ENCODE results near the gene PTGFRN. TPM values are rescaled to one million over a fixed set of nuclear protein-coding genes. Genes with fewer than 3 reads are reported as not detected.

Gene PTGFRN
- total and polyA plus RNA-seq, 2 experiments from 2014 or later, result 16.6 to 31.0 TPM

DNA sequence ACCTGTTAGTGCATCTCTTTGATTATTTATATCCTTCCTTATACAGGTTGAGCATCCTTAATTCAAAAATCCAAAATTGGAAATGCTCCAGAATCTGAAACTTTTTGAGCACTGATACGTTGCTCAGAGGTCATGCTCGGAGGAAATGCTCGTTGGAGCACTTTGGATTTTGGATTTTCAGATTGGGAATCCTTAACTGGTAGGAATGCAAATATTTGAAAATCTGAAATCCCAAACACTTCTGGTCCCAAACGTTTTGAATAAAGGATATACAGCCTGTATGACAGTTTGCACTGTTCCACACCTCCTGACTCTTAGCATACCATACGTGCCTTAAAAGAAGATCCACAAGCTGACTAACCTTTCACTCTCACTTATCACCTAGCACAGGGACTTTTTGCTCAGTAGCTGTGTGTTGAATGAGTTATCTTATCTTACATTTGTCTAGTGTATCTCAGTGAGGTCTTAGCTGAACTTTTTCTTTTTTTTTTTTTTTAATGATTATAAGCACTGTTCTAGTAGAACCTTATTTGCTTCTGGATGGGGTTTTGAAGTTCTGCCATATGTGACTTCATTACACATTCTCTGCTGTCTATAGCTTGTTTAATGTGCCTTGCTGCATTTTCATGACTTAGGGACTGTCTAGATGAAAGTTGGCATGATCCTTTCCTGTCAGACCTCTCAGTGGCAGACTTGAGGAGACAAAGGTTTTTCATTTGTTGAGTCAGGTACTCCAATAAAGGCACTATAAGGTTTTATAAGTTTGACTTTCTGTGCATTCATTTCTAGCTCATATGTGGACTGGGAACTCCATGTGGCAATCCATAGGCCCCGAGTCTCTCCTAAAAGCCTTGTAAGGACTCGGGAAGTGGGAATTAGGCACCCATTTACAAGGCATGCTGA lies 21.6 kb downstream of the PTGFRN start:
- Histone ChIP-seq H3K79me2 (peaks cover 15% of the 10 kb centered on the region), H3K9me3 (ENCODE audit: low read depth) (no peaks in the 10 kb centered on the region), H3K27ac (no peak overlapping the region), H3K4me2 (no peak overlapping the region), H3K36me3 (replicated peaks; ENCODE audit: insufficient read depth, low read depth) (no peaks in the 10 kb centered on the region), H3K4me1 (ENCODE audit: insufficient read depth) (no peaks in the 10 kb centered on the region), H3K9me2 (replicated peaks; ENCODE audit: insufficient read depth) (no peaks in the 10 kb centered on the region), H2AFZ (no peak overlapping the region), H4K20me1 (ENCODE audit: insufficient read depth, poor library complexity, severe bottlenecking) (no peaks in the 10 kb centered on the region), H3K4me3 (no peak overlapping the region), H3K27me3 (no peaks in the 10 kb centered on the region)
- WGBS (ENCODE audit: low lambda C conversion rate, missing lambda C conversion rate), result 55% methylated on average over 7 of the region's 7 CpGs
- TF ChIP-seq, protein P1, sequence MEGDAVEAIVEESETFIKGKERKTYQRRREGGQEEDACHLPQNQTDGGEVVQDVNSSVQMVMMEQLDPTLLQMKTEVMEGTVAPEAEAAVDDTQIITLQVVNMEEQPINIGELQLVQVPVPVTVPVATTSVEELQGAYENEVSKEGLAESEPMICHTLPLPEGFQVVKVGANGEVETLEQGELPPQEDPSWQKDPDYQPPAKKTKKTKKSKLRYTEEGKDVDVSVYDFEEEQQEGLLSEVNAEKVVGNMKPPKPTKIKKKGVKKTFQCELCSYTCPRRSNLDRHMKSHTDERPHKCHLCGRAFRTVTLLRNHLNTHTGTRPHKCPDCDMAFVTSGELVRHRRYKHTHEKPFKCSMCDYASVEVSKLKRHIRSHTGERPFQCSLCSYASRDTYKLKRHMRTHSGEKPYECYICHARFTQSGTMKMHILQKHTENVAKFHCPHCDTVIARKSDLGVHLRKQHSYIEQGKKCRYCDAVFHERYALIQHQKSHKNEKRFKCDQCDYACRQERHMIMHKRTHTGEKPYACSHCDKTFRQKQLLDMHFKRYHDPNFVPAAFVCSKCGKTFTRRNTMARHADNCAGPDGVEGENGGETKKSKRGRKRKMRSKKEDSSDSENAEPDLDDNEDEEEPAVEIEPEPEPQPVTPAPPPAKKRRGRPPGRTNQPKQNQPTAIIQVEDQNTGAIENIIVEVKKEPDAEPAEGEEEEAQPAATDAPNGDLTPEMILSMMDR (IDR thresholded peaks at IDR 0.05; ENCODE audit: poor library complexity), result no peak
- TF ChIP-seq EZH2 (IDR thresholded peaks at IDR 0.05; ENCODE audit: borderline replicate concordance) (no peak), EZH2phosphoT487 (IDR thresholded peaks at IDR 0.05; ENCODE audit: low read depth, severe bottlenecking, unreplicated experiment) (peak; percentile 97)
- DNase-seq (ENCODE audit: low spot score), result no peak

DNA sequence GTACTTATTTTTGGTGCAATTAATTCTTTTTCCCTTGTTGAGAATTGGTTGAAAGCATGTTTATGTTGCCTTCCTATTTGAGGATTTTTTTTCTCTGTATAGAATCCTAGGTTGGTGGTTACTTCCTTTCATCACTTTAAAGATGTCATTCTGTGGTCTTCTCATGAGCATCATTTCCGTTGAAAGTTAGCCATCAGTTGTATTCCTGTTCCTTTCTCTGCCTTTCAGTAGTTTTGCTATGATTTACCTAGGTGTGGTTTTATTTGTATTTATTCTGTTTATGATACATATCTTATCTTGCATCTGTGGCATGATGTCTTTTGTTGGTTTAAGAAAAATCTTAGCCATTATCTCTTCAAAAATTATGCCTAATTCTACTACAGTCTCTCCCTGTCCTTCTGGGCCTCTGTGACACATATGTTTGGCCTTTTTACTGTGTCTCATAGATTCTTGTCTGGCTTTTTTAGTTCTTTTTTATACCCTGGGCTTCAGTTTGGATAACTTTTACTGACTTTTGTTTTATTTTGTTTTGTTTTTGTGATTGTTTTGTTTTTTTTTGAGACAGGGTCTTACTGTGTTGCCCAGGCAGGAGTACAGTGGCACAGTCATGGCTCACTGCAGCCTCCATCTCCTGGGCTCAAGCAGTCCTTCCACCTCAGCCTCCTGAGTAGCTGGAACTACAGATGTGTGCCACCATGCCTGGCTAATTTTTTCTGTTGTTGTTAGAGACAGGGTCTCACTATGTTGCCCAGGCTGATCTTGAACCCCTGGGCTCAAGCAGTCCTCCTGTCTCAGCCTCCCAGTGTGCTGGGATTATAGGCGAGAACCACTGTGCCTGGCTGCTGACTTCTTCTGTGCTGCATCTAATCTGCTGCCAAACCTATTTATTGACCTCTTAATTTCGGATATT lies 24.1 kb downstream of the PTGFRN start:
- Histone ChIP-seq H3K27ac (no peak overlapping the region), H3K4me2 (no peak overlapping the region), H3K4me3 (no peak overlapping the region), H3K27me3 (no peaks in the 10 kb centered on the region), H3K79me2 (peaks cover 25% of the 10 kb centered on the region), H2AFZ (no peak overlapping the region), H3K36me3 (replicated peaks; ENCODE audit: insufficient read depth, low read depth) (no peaks in the 10 kb centered on the region), H3K9me2 (replicated peaks; ENCODE audit: insufficient read depth) (no peaks in the 10 kb centered on the region), H3K4me1 (ENCODE audit: insufficient read depth) (no peaks in the 10 kb centered on the region), H3K9me3 (ENCODE audit: low read depth) (no peaks in the 10 kb centered on the region), H4K20me1 (ENCODE audit: insufficient read depth, poor library complexity, severe bottlenecking) (no peaks in the 10 kb centered on the region)
- DNase-seq (ENCODE audit: low spot score), result no peak
- no peak for TF ChIP-seq EZH2phosphoT487 (IDR thresholded peaks at IDR 0.05; ENCODE audit: low read depth, severe bottlenecking, unreplicated experiment)
- TF ChIP-seq EZH2 (IDR thresholded peaks at IDR 0.05; ENCODE audit: borderline replicate concordance), result no peak
- TF ChIP-seq, protein P1 (IDR thresholded peaks at IDR 0.05; ENCODE audit: poor library complexity), result no peak
- WGBS (ENCODE audit: low lambda C conversion rate, missing lambda C conversion rate), result 95% methylated on average over 3 of the region's 3 CpGs

DNA sequence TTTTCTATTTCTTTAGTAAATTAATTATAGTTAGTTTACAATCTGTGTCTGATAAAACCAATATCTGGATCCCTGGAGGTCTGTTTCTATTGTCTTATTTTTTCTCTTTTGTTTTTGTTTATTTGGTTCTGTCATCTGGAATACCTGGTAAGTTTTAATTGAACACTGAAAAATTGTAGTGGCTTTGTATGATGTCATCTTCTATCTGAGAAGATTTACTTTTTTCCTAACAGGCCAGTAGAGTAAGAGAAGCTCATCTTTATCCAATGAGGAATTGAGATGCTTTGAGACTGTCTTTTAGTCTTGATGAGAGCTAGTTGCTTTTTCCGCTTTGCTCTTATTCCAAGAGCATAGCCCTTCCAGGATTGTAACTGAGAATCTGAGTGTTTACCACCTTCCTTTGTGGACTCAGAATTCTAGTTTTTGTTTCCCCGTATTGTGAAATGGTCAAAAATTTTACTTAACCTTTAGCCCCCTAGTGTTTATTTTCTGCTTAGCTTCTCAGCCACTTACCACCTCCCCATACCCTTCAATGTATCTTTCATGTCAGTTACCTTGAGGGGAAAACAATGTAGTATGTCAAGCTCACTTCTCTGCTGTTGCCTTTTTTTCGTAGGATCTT lies 25.0 kb downstream of the PTGFRN start:
- Histone ChIP-seq H3K4me2 (no peak overlapping the region), H3K36me3 (replicated peaks; ENCODE audit: insufficient read depth, low read depth) (no peaks in the 10 kb centered on the region), H3K9me3 (ENCODE audit: low read depth) (no peaks in the 10 kb centered on the region), H3K9me2 (replicated peaks; ENCODE audit: insufficient read depth) (no peaks in the 10 kb centered on the region), H4K20me1 (ENCODE audit: insufficient read depth, poor library complexity, severe bottlenecking) (no peaks in the 10 kb centered on the region), H2AFZ (no peak overlapping the region), H3K4me3 (no peak overlapping the region), H3K27ac (no peak overlapping the region), H3K79me2 (peaks cover 25% of the 10 kb centered on the region), H3K4me1 (ENCODE audit: insufficient read depth) (no peaks in the 10 kb centered on the region), H3K27me3 (no peaks in the 10 kb centered on the region)
- WGBS (ENCODE audit: low lambda C conversion rate, missing lambda C conversion rate), result 43% methylated on average over 3 of the region's 3 CpGs
- TF ChIP-seq, protein P1 (IDR thresholded peaks at IDR 0.05; ENCODE audit: poor library complexity), result peak; percentile 19
- no peak for TF ChIP-seq EZH2phosphoT487 (IDR thresholded peaks at IDR 0.05; ENCODE audit: low read depth, severe bottlenecking, unreplicated experiment)
- DNase-seq (ENCODE audit: low spot score), result no peak

Data from hepatocyte (in vitro differentiated cells).